Panc1 (cell line): ENCODE data around the gene NTRK3. TPM values are rescaled to one million over a fixed set of nuclear protein-coding genes. Genes with fewer than 3 reads are reported as not detected.

Source experiments
- ATAC-seq: fragments of 200-7000 bp; cut with Tn5 transposase; 2 replicates; pipeline ENCODE4 v1.9.1; 2020; ENCODE audit warnings: mild to moderate bottlenecking, moderate library complexity
- BruUV-seq: library from RNA; stranded (reverse); fragments of 400-500 nt; replicated peaks from 2 replicates; lab custom pipeline; 2021; lab: Mats Ljungman, UMichigan
- CTCF ChIA-PET: fragments of 300-600 bp; sonication (Branson Sonifier 250); formaldehyde crosslinking; loops from one replicate; lab custom pipeline; 2022; ENCODE audit warnings: antibody characterized with exemption; lab: Charles Lee
- POLR2A ChIA-PET: fragments of 300-600 bp; sonication (Branson Sonifier 250); formaldehyde crosslinking; loops from one replicate; lab custom pipeline; 2022; ENCODE audit warnings: antibody characterized with exemption; lab: Charles Lee
- DNase-seq: peaks from one replicate; pipeline ENCODE4 v3.0.0-alpha.2; 2010; ENCODE audit warnings: low read depth, low spot score
- H3K27ac ChIP-seq: 2 replicates; pipeline ENCODE4 v1.5.1; 2011; ENCODE audit warnings: mild to moderate bottlenecking, low read length, inconsistent platforms
- H3K27me3 ChIP-seq: fragments of 200-500 bp; sonication (Bioruptor generic); 2 replicates; pipeline ENCODE4 v1.6.0; 2014; ENCODE audit warnings: low read length, inconsistent platforms; ENCODE audit not compliant: control insufficient read depth, insufficient read depth
- H3K36me3 ChIP-seq: fragments of 200-500 bp; sonication (Bioruptor generic); 2 replicates; pipeline ENCODE4 v1.5.1; 2014; ENCODE audit warnings: inconsistent platforms, mild to moderate bottlenecking, low read length, moderate library complexity; ENCODE audit not compliant: control insufficient read depth, insufficient read depth
- H3K4me1 ChIP-seq: 2 replicates; pipeline ENCODE4 v1.5.1; 2011; ENCODE audit warnings: inconsistent platforms, mild to moderate bottlenecking, low read length, moderate library complexity; ENCODE audit not compliant: control insufficient read depth, insufficient read depth
- H3K4me3 ChIP-seq, 2 experiments: 2 replicates each; pipeline ENCODE4 v1.5.1; 2011 to 2012; ENCODE audit warnings: low read depth in 2 of 2, low read length in 2 of 2, mild to moderate bottlenecking in 2 of 2, inconsistent platforms in 1 of 2, moderate library complexity in 1 of 2
- H3K9me3 ChIP-seq: fragments of 200-500 bp; sonication (Bioruptor generic); 2 replicates; pipeline ENCODE4 v1.5.1; 2014; ENCODE audit warnings: low read depth, mild to moderate bottlenecking, inconsistent platforms, low read length, moderate library complexity; ENCODE audit not compliant: control insufficient read depth, insufficient read depth
- POLR2AphosphoS5 ChIP-seq: IDR thresholded peaks from 2 replicates; pipeline ENCODE4 v1.6.1; 2012; ENCODE audit warnings: mild to moderate bottlenecking, low read depth, low read length, moderate library complexity
- REST ChIP-seq, 2 experiments: IDR thresholded peaks; 2 replicates each; pipeline ENCODE4 v1.6.1; 2011 to 2012; ENCODE audit warnings: low read depth in 2 of 2, control low read depth in 1 of 2, low read length in 1 of 2, mild to moderate bottlenecking in 1 of 2, moderate library complexity in 1 of 2; ENCODE audit not compliant: insufficient read depth in 1 of 2
- SIN3A ChIP-seq: IDR thresholded peaks from 2 replicates; pipeline ENCODE4 v1.6.1; 2012; ENCODE audit warnings: low read depth, mild to moderate bottlenecking, low read length, moderate library complexity, borderline replicate concordance; ENCODE audit not compliant: insufficient read depth
- TCF7L2 ChIP-seq: IDR thresholded peaks from 2 replicates; pipeline ENCODE4 v1.6.1; 2011; ENCODE audit warnings: mild to moderate bottlenecking, low read depth, low read length, inconsistent platforms
- in situ Hi-C: cut with HindIII; loops from 2 replicates; pipeline ENCODE4 v1.10.0; 2016; ENCODE audit warnings: low sequenced_read_pairs, low pct_unique_long_range_greater_than_20kb
- intact Hi-C: fragments of 100-400 bp; cut with micrococcal nuclease; formaldehyde crosslinking; loops from one replicate; pipeline ENCODE4 v1.10.0; 2022; ENCODE audit not compliant: unreplicated experiment
- total RNA-seq: library from RNA; stranded (reverse); gene quantifications from one replicate; pipeline ENCODE4 v1.2.1, GENCODE V29; 2021; ENCODE audit not compliant: unreplicated experiment

Gene NTRK3
- total RNA-seq, 1 experiment from 2014 or later = not detected

GRCh38 chr15:88232771-88233201 lies 23.8 kb downstream of the NTRK3 start:
- POLR2A ChIA-PET = interaction anchor here (0.7 kb wide), 1 partner anchor 74 kb away, joined by 3 read pairs; no protein-coding TSS in a partner anchor
- in situ Hi-C loops = no loop called here
- DNase-seq = no peak

GRCh38 chr15:88231909-88232644 lies 24.5 kb downstream of the NTRK3 start:
- DNase-seq = no peak
- Histone ChIP-seq H3K36me3 (no peaks in the 10 kb centered on the region), H3K27me3 (peaks cover 7% of the 10 kb centered on the region; the same call in 1 of the 2 replicates), H3K4me1 (no peaks in the 10 kb centered on the region), H3K9me3 (no peaks in the 10 kb centered on the region), H3K4me3 (no peak overlapping the region), H3K27ac (no peak overlapping the region)
- CTCF ChIA-PET = no interaction called here
- intact Hi-C loops = no loop called here
- no TSS peak for BruUV-seq
- in situ Hi-C loops = no loop called here
- POLR2A ChIA-PET = interaction anchor here (0.7 kb wide), 1 partner anchor 75 kb away, joined by 3 read pairs; no protein-coding TSS in a partner anchor
- no peak for ATAC-seq
- TF ChIP-seq POLR2AphosphoS5 (no peak), TCF7L2 (no peak), REST (IDR thresholded peaks at IDR 0.05; ENCODE audit: insufficient read depth in 1 of 2, low read depth in 2 of 2, low read length in 1 of 2) (no peak), SIN3A (no peak)

More at GRCh38 chr15:88232771-88233201, 23.8 kb downstream of the NTRK3 start:
- Histone ChIP-seq H3K4me1 (no peaks in the 10 kb centered on the region), H3K27ac (no peak overlapping the region), H3K36me3 (no peaks in the 10 kb centered on the region), H3K27me3 (peaks cover 5% of the 10 kb centered on the region; the same call in 1 of the 2 replicates), H3K4me3 (no peak overlapping the region), H3K9me3 (no peaks in the 10 kb centered on the region)
- ATAC-seq = no peak
- no TSS peak for BruUV-seq
- intact Hi-C loops = no loop called here
- CTCF ChIA-PET = no interaction called here
- no peak for TF ChIP-seq TCF7L2
- no peak for TF ChIP-seq REST (IDR thresholded peaks at IDR 0.05; ENCODE audit: insufficient read depth in 1 of 2, low read depth in 2 of 2, low read length in 1 of 2)
